K562 (cell line): ENCODE data around the gene TBX10. TPM values are rescaled to one million over a fixed set of nuclear protein-coding genes. Genes with fewer than 3 reads are reported as not detected.
A peak's percentile ranks its signal among the peaks of the same experiment; 100 is the strongest.

Experiments used
- ARHGAP35 ChIP-seq: fragments of 450-650 bp; IDR thresholded peaks from 2 replicates; pipeline ENCODE4 v1.6.1; 2018; ENCODE audit not compliant: partially characterized antibody
- COPS2 ChIP-seq: fragments of 450-650 bp; conservative IDR thresholded peaks from 2 replicates; pipeline ENCODE4 v1.6.1; 2016; ENCODE audit warnings: mild to moderate bottlenecking, moderate library complexity
- DDX20 ChIP-seq: fragments of 450-650 bp; IDR thresholded peaks from 2 replicates; pipeline ENCODE4 v1.6.1; 2016; ENCODE audit warnings: missing genetic modification characterization, low read depth, mild to moderate bottlenecking, missing compliant biosample characterization, moderate library complexity
- GTF2E2 ChIP-seq: fragments of 200-800 bp; sonication (Bioruptor generic); IDR thresholded peaks from 2 replicates; pipeline ENCODE4 v1.6.1; 2016; ENCODE audit warnings: missing genetic modification characterization, missing compliant biosample characterization
- KLF10 ChIP-seq: fragments of 250-450 bp; sonication (Bioruptor Pico); IDR thresholded peaks from 2 replicates; pipeline ENCODE4 v1.6.1; 2021; ENCODE audit warnings: matching md5 sums
- MAFK ChIP-seq: IDR thresholded peaks from 2 replicates; pipeline ENCODE4 v1.6.1; 2011; ENCODE audit warnings: low read length, improper control_type of control experiment
- MAZ ChIP-seq, 2 experiments: fragments of 450-650 bp in 1 of 2; sonication (generic) in 1 of 2; formaldehyde crosslinking; IDR thresholded peaks in 1 of 2; conservative IDR thresholded peaks in 1 of 2; 2 replicates each; pipeline versions ENCODE4 v1.4.0 to v1.5.0; 2020; ENCODE audit warnings: mild to moderate bottlenecking in 1 of 2, missing genetic modification reagents in 1 of 2
- NR2C2 ChIP-seq, 2 experiments: fragments of 200-800 bp in 1 of 2; sonication (Bioruptor generic) in 1 of 2; sonication (generic) in 1 of 2; formaldehyde crosslinking in 1 of 2; IDR thresholded peaks; 2 replicates each; pipeline versions ENCODE4 v1.6.1 to v1.8.0; 2016 to 2022; ENCODE audit warnings: mild to moderate bottlenecking in 1 of 2, missing compliant biosample characterization in 1 of 2, missing genetic modification characterization in 1 of 2, missing genetic modification reagents in 1 of 2
- NR3C1 ChIP-seq: sonication (generic); formaldehyde crosslinking; IDR thresholded peaks from 2 replicates; pipeline ENCODE4 v1.8.1; 2022; ENCODE audit warnings: missing genetic modification reagents
- SLC30A9 ChIP-seq: fragments of 250-450 bp; sonication (Bioruptor Pico); IDR thresholded peaks from 2 replicates; pipeline ENCODE4 v1.8.0; 2022; ENCODE audit warnings: mild to moderate bottlenecking, moderate library complexity
- TAF1 ChIP-seq: IDR thresholded peaks from 2 replicates; pipeline ENCODE4 v1.6.1; 2011; ENCODE audit warnings: mild to moderate bottlenecking, low read length, moderate library complexity; ENCODE audit not compliant: insufficient read depth, control insufficient read depth, severe bottlenecking; ENCODE audit errors: extremely low read depth
- XRCC3 ChIP-seq: fragments of 450-650 bp; IDR thresholded peaks from 2 replicates; pipeline ENCODE4 v1.6.1; 2017; ENCODE audit warnings: mild to moderate bottlenecking, moderate library complexity
- ZKSCAN1 ChIP-seq: fragments of 150-350 bp; IDR thresholded peaks from 2 replicates; pipeline ENCODE4 v1.6.1; 2016; ENCODE audit warnings: low read depth, low read length
- ZNF311 ChIP-seq: fragments of 250-450 bp; sonication (Bioruptor Pico); IDR thresholded peaks from 2 replicates; pipeline ENCODE4 v1.4.0; 2020; ENCODE audit warnings: mild to moderate bottlenecking, moderate library complexity
- ZNF347 ChIP-seq: fragments of 450-650 bp; formaldehyde crosslinking; IDR thresholded peaks from 2 replicates; pipeline ENCODE4 v1.4.0; 2020; ENCODE audit warnings: low read depth, mild to moderate bottlenecking, moderate library complexity
- ZNF354B ChIP-seq: fragments of 250-450 bp; sonication (Bioruptor Pico); IDR thresholded peaks from 2 replicates; pipeline ENCODE4 v1.4.0; 2020
- ZNF76 ChIP-seq: fragments of 250-450 bp; sonication (Bioruptor Pico); IDR thresholded peaks from 2 replicates; pipeline ENCODE4 v1.4.0; 2020; ENCODE audit warnings: mild to moderate bottlenecking, moderate library complexity, borderline replicate concordance
- polyA plus RNA-seq, 8 experiments: library from polyadenylated mRNA; depleted of rRNA in 4 of 8; stranded (reverse) in 5 of 8; unstranded in 3 of 8; fragments of >200 nt; fragmentation: Nextera tagmentation in 2 of 8; fragmentation: Illumina TruSeq in 1 of 8; extraction: Ambion mirVana in 2 of 8; extraction: Trizol in 1 of 8; gene quantifications; 2 replicates each; pipeline versions ENCODE4 v1.2.1 to v1.2.3, GENCODE V29; 2011 to 2014; ENCODE audit warnings: inconsistent platforms in 1 of 8, missing spikeins in 1 of 8
- total RNA-seq, 7 experiments: library from RNA; depleted of rRNA in 6 of 7; stranded (reverse); fragments of >200 nt in 6 of 7; fragmentation: Illumina TruSeq in 2 of 7; extraction: Trizol in 2 of 7; gene quantifications; 2 replicates each; pipeline versions ENCODE4 v1.2.1 to v1.2.3, GENCODE V29; 2011 to 2021; ENCODE audit warnings: low replicate concordance in 1 of 7
- TF ChIP-seq, protein P1 (sequence below): fragments of 150-350 bp; conservative IDR thresholded peaks from 2 replicates; pipeline ENCODE4 v1.6.1; 2014; ENCODE audit warnings: low read length
- TF ChIP-seq, protein P2 (sequence below): fragments of 450-650 bp; IDR thresholded peaks from 2 replicates; pipeline ENCODE4 v1.6.1; 2017; ENCODE audit warnings: antibody characterized with exemption
- TF ChIP-seq, protein P3 (sequence below): fragments of 450-650 bp; formaldehyde crosslinking; IDR thresholded peaks from 2 replicates; pipeline ENCODE4 v1.4.0; 2022; ENCODE audit warnings: missing genetic modification characterization
- TF ChIP-seq, protein P4 (sequence below): fragments of 450-650 bp; IDR thresholded peaks from 2 replicates; pipeline ENCODE4 v1.6.1; 2018; ENCODE audit warnings: mild to moderate bottlenecking, low read depth; ENCODE audit not compliant: partially characterized antibody

TBX10 gene
- total and polyA plus RNA-seq, 9 of the 15 experiments (the other 6 are each of a cell fraction or from before 2014, with no cell fraction given) = not detected

DNA sequence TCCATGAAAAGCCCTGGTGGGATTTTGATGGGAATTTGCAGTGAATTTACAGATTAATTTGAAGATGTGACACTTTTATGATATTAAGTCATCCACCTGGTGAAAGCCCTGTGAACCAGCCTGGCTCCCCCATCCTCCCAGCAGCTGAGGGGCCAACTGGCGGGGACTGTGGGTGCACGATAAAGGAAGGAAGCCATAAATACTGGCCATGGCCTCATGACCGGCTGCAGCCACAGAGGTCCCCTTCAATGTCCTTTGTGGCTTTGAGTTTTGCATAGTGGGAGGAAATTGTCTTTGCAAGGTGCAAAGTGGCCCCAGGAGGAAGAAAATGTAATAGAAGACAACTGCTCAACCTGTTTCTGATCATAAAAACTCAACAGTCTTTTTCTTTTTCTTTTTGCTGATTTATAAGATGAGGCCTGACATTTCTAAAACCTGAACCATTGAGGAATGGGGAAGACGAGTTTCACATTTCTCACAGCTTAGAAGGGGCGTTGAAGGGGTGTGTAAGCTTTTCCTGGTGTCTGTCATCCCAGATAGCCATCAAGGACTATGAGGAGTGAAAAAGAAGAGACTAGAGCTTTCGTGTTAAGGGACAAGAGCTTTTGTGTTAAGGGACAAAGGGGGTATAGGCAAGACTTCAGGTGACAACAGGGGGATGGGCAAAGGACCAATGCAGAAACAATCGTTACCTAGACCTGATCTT lies 39.1 kb downstream of the TBX10 start (continued):
- no peak for TF ChIP-seq GTF2E2 (tag)
- no peak for TF ChIP-seq ZNF354B
- TF ChIP-seq ZNF311 = peak; percentile 60; the same call in 1 of the 2 replicates
- TF ChIP-seq, protein P1, sequence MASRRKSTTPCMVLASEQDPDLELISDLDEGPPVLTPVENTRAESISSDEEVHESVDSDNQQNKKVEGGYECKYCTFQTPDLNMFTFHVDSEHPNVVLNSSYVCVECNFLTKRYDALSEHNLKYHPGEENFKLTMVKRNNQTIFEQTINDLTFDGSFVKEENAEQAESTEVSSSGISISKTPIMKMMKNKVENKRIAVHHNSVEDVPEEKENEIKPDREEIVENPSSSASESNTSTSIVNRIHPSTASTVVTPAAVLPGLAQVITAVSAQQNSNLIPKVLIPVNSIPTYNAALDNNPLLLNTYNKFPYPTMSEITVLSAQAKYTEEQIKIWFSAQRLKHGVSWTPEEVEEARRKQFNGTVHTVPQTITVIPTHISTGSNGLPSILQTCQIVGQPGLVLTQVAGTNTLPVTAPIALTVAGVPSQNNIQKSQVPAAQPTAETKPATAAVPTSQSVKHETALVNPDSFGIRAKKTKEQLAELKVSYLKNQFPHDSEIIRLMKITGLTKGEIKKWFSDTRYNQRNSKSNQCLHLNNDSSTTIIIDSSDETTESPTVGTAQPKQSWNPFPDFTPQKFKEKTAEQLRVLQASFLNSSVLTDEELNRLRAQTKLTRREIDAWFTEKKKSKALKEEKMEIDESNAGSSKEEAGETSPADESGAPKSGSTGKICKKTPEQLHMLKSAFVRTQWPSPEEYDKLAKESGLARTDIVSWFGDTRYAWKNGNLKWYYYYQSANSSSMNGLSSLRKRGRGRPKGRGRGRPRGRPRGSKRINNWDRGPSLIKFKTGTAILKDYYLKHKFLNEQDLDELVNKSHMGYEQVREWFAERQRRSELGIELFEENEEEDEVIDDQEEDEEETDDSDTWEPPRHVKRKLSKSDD = no peak
- TF ChIP-seq, protein P2, sequence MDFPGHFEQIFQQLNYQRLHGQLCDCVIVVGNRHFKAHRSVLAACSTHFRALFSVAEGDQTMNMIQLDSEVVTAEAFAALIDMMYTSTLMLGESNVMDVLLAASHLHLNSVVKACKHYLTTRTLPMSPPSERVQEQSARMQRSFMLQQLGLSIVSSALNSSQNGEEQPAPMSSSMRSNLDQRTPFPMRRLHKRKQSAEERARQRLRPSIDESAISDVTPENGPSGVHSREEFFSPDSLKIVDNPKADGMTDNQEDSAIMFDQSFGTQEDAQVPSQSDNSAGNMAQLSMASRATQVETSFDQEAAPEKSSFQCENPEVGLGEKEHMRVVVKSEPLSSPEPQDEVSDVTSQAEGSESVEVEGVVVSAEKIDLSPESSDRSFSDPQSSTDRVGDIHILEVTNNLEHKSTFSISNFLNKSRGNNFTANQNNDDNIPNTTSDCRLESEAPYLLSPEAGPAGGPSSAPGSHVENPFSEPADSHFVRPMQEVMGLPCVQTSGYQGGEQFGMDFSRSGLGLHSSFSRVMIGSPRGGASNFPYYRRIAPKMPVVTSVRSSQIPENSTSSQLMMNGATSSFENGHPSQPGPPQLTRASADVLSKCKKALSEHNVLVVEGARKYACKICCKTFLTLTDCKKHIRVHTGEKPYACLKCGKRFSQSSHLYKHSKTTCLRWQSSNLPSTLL = no peak
- TF ChIP-seq, protein P3, sequence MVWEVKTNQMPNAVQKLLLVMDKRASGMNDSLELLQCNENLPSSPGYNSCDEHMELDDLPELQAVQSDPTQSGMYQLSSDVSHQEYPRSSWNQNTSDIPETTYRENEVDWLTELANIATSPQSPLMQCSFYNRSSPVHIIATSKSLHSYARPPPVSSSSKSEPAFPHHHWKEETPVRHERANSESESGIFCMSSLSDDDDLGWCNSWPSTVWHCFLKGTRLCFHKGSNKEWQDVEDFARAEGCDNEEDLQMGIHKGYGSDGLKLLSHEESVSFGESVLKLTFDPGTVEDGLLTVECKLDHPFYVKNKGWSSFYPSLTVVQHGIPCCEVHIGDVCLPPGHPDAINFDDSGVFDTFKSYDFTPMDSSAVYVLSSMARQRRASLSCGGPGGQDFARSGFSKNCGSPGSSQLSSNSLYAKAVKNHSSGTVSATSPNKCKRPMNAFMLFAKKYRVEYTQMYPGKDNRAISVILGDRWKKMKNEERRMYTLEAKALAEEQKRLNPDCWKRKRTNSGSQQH (CRISPR knock-in tag) = no peak
- TF ChIP-seq ZNF347 (CRISPR knock-in tag) = no peak
- TF ChIP-seq TAF1 = no peak
- TF ChIP-seq KLF10 (CRISPR knock-in tag) = no peak
- TF ChIP-seq SLC30A9 (CRISPR knock-in tag) = no peak
- peak in 1 of 2 experiments; percentile 45; a peak in 1 of 4 replicates for TF ChIP-seq MAZ (CRISPR knock-in tag; conservative IDR thresholded peaks at IDR 0.05 in 1 of 2, IDR thresholded peaks at IDR 0.05 in 1 of 2)
- TF ChIP-seq ARHGAP35 = no peak
- no peak for TF ChIP-seq NR2C2 (CRISPR knock-in tag; IDR thresholded peaks at IDR 0.05)
- TF ChIP-seq NR2C2 (tag; IDR thresholded peaks at IDR 0.05) = no peak
- no peak; the same call in 1 of the 2 replicates for TF ChIP-seq MAFK
- TF ChIP-seq DDX20 = no peak
- no peak for TF ChIP-seq ZNF76 (CRISPR knock-in tag)
- TF ChIP-seq NR3C1 = no peak
- TF ChIP-seq COPS2 = no peak
- TF ChIP-seq, protein P4, sequence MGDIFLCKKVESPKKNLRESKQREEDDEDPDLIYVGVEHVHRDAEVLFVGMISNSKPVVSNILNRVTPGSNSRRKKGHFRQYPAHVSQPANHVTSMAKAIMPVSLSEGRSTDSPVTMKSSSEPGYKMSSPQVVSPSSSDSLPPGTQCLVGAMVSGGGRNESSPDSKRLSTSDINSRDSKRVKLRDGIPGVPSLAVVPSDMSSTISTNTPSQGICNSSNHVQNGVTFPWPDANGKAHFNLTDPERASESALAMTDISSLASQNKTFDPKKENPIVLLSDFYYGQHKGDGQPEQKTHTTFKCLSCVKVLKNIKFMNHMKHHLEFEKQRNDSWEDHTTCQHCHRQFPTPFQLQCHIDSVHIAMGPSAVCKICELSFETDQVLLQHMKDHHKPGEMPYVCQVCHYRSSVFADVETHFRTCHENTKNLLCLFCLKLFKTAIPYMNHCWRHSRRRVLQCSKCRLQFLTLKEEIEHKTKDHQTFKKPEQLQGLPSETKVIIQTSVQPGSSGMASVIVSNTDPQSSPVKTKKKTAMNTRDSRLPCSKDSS = no peak
- no peak for TF ChIP-seq XRCC3
- TF ChIP-seq ZKSCAN1 = 0 out of 2 replicates have a peak, but pooled peaks have one; percentile 22
